HG02642 (cell line): ENCODE results near the gene BRD9.
"Not testable (repeated sequence)": the region's sequence is repeated elsewhere in the genome, so short reads cannot be mapped to it uniquely, and the experiment has no call there.

ENCODE experiments used
- ATAC-seq: cut with Tn5 transposase; IDR thresholded peaks from one replicate; pipeline ENCODE4 v1.9.1; 2021; ENCODE audit warnings: mild to moderate bottlenecking; ENCODE audit not compliant: unreplicated experiment, poor library complexity

The BRD9 gene

DNA sequence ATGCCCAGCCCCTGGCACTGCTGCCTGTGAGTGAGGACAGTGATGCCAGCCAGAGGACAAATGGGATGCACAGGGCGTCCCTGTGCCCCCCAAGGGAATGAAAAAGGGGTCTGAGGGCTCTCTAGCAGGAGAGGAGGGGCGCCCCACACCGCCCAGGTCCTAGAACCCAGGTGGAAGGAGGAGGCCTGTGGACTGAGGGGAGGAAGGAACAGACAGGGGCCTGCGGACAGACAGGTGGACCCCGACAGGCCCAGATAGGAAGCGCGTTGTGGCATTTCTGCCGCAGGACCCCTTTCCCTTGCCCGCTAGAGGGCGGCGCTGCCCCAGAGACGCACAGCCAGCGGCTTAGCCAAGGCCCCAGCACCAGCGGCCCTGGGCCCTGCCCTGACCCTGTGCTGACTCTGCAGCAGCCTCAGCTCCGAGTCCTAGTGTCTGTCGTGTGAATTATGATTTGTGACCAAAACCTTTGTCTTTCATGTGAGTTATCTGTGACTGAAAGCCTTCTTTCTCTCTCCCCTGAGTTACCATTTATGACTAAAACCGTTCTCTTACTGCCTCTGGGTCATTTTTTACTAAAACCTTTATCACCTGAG is 30.8 kb upstream of the BRD9 start:
- peak; percentile 86 for ATAC-seq

- ATAC-seq = no peak
Measured at GRCh38 chr5:922436-923280, 30.1 kb upstream of the BRD9 start.

DNA sequence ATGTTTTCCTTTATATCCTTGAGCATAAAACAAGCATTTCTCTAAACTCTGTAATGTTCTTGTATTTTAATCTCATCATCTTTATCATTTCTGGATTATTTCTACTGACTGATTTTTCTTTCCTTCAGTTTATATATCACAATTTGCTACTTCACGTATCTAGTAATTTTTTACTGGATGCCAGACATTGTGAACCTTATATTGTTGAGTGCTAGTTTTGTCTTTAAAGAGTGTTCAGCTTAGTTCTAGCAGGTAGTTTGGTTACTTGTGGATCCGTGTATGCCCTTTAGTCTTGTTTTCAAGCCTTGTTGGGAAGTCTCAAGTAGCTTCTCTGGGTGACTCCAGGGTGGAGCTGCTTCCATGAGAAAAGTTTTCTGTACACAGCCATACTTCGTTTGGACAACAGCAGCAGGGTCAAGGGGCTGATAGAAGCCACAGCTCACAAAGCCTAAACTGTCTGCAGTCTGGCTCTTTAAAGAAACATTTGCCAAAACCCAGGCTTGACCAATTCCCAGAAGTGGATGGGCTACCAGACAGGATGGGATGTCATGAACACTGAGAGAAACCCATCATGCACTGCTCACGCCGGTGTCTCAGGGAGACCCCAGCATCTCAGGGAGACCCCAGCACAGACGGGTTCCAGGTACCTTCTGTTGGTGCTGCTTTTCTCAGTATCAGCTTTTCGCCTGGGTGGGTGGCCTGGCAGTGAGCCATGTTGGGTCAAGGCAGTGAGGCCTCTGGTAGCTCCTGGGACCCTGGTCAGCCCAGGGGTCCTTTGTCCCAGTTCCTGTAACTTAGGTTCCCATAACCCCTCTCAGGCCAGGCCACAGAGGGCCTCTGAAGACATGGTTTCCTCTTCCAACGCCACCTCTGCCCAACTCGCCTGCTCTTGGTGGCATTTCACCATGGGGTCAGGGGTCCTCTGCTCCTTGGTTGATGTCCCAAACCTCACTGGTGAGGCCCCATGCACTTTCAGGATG is 29.1 kb upstream of the BRD9 start:
- ATAC-seq = no peak

- ATAC-seq = no peak
Measured at GRCh38 chr5:920321-920720, 27.7 kb upstream of the BRD9 start.

GRCh38 chr5:919356-920000 is 26.9 kb upstream of the BRD9 start:
- no peak for ATAC-seq

GRCh38 chr5:918717-919116 is 26.1 kb upstream of the BRD9 start:
- ATAC-seq = not testable (repeated sequence)

- ATAC-seq = no peak
Measured at GRCh38 chr5:916441-917293, 24.1 kb upstream of the BRD9 start.

DNA sequence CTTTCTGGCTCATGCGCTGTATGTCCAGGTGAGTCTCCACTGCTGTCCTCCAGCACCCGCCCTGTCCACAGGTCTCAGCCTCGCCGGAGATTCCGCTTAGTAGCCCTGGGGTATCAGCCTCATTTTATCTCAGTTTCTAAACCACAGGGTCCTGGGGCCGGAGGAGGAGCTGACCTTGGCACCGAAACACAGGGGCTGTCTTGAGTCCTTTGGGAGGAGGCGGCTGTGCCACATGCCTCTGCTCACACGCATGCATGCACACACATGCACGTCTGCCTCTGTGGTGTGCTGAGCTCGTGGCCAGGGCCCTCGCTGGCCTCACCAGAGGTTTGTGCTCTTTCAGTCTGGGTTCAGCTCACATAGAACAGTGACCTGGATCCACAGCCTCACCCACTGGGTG is 23.3 kb upstream of the BRD9 start:
- ATAC-seq = no peak

GRCh38 chr5:915346-915745 is 22.7 kb upstream of the BRD9 start:
- ATAC-seq = not testable (repeated sequence)

- no peak for ATAC-seq
Measured at GRCh38 chr5:914612-915011, 22.0 kb upstream of the BRD9 start.

DNA sequence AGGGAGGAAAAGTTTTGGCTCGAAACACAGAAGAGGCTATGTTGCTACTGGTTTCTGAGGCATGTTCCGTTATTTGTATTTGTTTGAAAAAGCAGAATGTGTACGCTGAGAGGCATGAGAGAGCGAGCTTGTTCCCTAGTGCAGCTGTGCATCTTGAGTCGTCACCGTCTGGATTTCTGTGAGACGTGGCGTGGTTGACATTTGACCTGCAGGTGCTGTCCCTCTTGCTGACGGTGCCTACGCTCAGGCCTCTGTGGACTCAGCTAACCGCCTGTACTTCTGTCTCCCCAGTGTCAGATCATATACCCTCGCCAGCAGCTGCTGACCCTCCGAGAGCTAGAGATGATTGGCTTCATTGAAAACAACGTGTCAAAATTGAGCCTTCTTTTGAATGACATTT is 21.6 kb upstream of the BRD9 start:
- ATAC-seq = no peak

DNA sequence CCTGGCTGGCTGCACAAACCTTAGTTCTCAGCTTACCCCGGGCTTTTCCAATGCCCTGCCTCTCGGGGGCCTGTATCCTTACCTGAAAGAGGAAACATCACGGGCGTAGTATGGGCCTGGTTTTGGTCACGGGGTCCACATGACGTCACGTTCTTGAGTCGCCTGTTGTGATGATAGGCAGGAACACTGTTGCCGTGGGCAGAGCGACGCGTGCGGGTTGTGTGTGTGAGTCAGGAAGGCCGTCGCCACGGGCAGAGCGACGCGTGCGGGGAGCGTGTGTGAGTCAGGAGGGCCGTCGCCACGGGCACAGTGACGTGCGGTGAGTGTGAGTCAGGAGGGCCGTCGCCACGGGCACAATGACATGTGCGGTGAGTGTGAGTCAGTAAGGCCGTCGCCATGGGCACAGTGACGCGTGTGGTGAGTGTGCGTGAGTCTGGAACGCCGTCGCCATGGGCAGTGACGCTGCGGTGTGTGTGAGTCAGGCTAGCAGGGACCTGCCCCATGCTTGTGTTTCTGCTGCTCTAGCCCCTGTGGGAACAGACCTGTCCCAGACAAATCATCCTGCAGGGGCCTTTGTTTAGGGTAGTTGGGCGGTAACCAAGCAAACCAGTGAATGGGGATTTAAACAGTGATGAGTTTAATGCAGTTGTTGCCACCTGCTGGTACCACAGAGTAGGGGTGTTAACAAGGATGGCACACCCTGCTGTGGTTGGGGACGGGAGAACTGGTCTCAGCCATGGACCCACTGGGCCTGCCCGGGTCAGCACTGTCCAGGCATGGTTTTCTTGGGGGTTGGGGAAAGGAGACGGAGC is 19.9 kb upstream of the BRD9 start:
- no peak for ATAC-seq

- ATAC-seq = no peak
Measured at GRCh38 chr5:911601-912000, 19.0 kb upstream of the BRD9 start.

- ATAC-seq = no peak
Measured at GRCh38 chr5:910769-911160, 18.2 kb upstream of the BRD9 start.

DNA sequence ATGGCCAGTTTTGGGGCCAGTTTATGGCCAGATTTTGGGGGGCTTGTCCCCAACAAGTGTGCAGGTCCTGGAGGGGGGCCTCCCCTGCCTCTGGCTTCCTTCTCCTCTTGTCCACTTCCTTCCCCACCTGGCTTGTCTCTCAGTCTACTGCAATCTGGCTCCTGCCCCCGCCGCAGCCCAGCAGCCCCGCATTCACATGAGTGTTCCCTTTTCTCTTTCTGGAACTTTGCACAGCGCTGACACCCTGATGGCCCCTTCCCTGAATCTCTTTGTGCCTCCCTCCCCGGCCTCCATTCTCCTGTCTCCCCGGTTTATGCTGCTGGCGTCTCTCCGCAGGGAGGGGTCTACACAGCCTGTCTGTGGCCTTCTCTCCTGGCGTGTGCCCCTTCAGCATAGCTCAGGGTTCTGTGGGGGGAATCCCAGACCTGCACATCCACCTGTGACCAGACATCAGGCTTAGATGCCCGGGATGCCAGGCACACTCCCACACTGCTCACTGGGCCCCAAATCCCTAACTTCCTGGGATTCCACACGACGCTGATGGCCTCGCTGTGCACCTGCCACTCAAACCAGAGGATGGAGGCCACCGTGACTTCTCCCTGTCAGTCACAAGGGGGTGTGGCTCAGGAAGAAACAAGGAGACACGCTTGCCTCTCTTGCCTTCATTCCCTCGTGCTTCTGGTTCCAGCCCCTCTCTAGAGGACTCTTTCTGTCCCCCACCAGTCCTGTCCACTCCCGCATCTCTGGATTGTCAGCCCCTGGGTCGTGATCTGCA is 17.6 kb upstream of the BRD9 start:
- ATAC-seq = no peak

GRCh38 chr5:909086-909485 is 16.5 kb upstream of the BRD9 start:
- ATAC-seq = no peak

DNA sequence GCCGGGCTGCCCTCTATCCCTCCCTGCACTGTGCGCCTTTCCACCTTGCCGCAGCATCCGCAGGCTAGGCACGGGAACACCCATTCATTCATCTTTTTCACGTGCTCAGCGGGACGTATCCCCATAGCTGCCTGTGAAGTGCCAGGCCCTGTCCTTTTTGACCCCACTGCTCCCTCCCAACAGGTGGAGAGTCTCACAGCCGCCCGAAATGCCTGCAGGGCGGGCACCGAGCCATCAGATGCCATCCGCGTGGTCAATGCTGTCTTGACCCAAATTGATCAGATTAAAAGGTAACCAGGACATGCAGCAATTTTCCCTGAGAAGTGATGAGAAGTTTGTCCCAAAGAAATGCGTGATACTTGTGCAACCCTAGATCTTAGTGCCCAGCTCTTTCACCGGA is 15.6 kb upstream of the BRD9 start:
- ATAC-seq = no peak

DNA sequence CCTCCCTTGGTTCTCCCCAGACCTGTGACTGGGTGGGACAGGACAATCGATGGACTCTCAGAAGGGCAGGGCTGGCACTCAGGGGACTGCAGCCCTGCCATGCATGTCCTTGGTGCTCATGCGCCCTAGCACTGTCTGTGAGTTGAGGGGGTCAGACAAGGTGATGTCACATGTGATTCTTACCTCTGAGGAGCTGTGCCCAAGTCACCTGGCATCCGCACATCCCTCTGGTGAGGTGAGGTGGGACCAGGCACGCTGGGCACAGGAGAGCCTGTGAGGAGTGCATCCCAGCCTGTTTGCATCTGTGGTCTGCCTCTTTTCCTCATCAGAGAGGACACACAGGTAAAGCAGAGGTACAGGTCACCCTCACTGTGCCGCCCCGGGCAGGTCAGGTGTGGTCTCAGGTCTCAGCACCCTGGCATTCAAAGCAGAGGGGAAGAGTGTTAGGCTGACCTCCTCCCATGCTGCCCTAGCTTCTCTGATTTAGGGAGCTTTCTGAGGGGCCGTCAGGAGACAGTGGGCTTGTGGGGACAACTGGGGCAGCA is 14.8 kb upstream of the BRD9 start:
- ATAC-seq = no peak
